ENCODE data around the gene RASA3. TPM values are rescaled to one million over a fixed set of nuclear protein-coding genes. Genes with fewer than 3 reads are reported as not detected.

RASA3 gene
- total RNA-seq, 2 donors from 2014 or later = 28.8 to 30.1 TPM

GRCh38 chr13:114096811-114097211 is 35.6 kb downstream of the RASA3 start:
- DNase-seq (ENCODE audit: low spot score) = peak; percentile 65
- intact Hi-C loops (cut with DNase I) = no loop called here

GRCh38 chr13:114096031-114096485 is 36.4 kb downstream of the RASA3 start:
- peak; percentile 69 for DNase-seq (ENCODE audit: low spot score)
- intact Hi-C loops (cut with DNase I) = no loop called here

GRCh38 chr13:114095486-114095885 is 36.9 kb downstream of the RASA3 start:
- DNase-seq (ENCODE audit: low spot score) = peak; percentile 40
- intact Hi-C loops (cut with DNase I) = no loop called here

GRCh38 chr13:114093118-114093517 is 39.3 kb downstream of the RASA3 start:
- intact Hi-C loops (cut with DNase I) = no loop called here
- DNase-seq (ENCODE audit: low spot score) = no peak

GRCh38 chr13:114092468-114092867 is 40.0 kb downstream of the RASA3 start:
- no peak for DNase-seq (ENCODE audit: low spot score)
- intact Hi-C loops (cut with DNase I) = no loop called here

GRCh38 chr13:114090476-114090875 is 41.9 kb downstream of the RASA3 start:
- peak; percentile 36 for DNase-seq (ENCODE audit: low spot score)

GRCh38 chr13:114089751-114090400 is 42.5 kb downstream of the RASA3 start:
- peak; percentile 64 for DNase-seq (ENCODE audit: low spot score)
- intact Hi-C loops (cut with DNase I) = no loop called here

More at GRCh38 chr13:114090476-114090875, 41.9 kb downstream of the RASA3 start:
- intact Hi-C loops (cut with DNase I) = no loop called here

GRCh38 chr13:114089341-114089740 is 43.1 kb downstream of the RASA3 start:
- peak; percentile 75 for DNase-seq (ENCODE audit: low spot score)

GRCh38 chr13:114088863-114089262 is 43.6 kb downstream of the RASA3 start:
- intact Hi-C loops (cut with DNase I) = no loop called here
- DNase-seq (ENCODE audit: low spot score) = peak; percentile 32

More at GRCh38 chr13:114089341-114089740, 43.1 kb downstream of the RASA3 start:
- intact Hi-C loops (cut with DNase I) = no loop called here

GRCh38 chr13:114088234-114088633 is 44.2 kb downstream of the RASA3 start:
- intact Hi-C loops (cut with DNase I) = no loop called here
- DNase-seq (ENCODE audit: low spot score) = no peak

GRCh38 chr13:114087430-114087829 is 45.0 kb downstream of the RASA3 start:
- DNase-seq (ENCODE audit: low spot score) = peak; percentile 73
- intact Hi-C loops (cut with DNase I) = no loop called here

GRCh38 chr13:114082849-114083645 is 49.4 kb downstream of the RASA3 start:
- intact Hi-C loops (cut with DNase I) = no loop called here
- peak; percentile 32 for DNase-seq (ENCODE audit: low spot score)

GRCh38 chr13:114081761-114082681 is 50.4 kb downstream of the RASA3 start:
- intact Hi-C loops (cut with DNase I) = no loop called here
- peak; percentile 70 for DNase-seq (ENCODE audit: low spot score)

- intact Hi-C loops (cut with DNase I) = no loop called here
Observed at GRCh38 chr13:114080739-114081561, 51.5 kb downstream of the RASA3 start.

GRCh38 chr13:114079601-114080536 is 52.6 kb downstream of the RASA3 start:
- intact Hi-C loops (cut with DNase I) = no loop called here
- DNase-seq (ENCODE audit: low spot score) = peak; percentile 76

More at GRCh38 chr13:114080739-114081561, 51.5 kb downstream of the RASA3 start:
- DNase-seq (ENCODE audit: low spot score) = peak; percentile 62

GRCh38 chr13:114078461-114079451 is 53.7 kb downstream of the RASA3 start:
- intact Hi-C loops (cut with DNase I) = no loop called here
- DNase-seq (ENCODE audit: low spot score) = peak; percentile 86

All from posterior vena cava (tissue), 2 donors.